NCI-H146 treated with DMSO at 0.1 percent for 48 hours (cell line): Measurements from ENCODE around the gene ERN2.
"Not testable (repeated sequence)": the region's sequence is repeated elsewhere in the genome, so short reads cannot be mapped to it uniquely, and the experiment has no call there.

Experiments
- DNase-seq: peaks from one replicate; lab custom pipeline; 2025; ENCODE audit not compliant: unreplicated experiment; lab: John Stamatoyannopoulos, UW

The ERN2 gene

GRCh38 chr16:23722613-23723240, 9.7 kb upstream of the ERN2 start:
- DNase-seq, result not testable (repeated sequence)

- no peak for DNase-seq
Measured at GRCh38 chr16:23716484-23716883, 3.5 kb upstream of the ERN2 start.

GRCh38 chr16:23711785-23712184, 1.2 kb downstream of the ERN2 start:
- DNase-seq, result no peak

DNA sequence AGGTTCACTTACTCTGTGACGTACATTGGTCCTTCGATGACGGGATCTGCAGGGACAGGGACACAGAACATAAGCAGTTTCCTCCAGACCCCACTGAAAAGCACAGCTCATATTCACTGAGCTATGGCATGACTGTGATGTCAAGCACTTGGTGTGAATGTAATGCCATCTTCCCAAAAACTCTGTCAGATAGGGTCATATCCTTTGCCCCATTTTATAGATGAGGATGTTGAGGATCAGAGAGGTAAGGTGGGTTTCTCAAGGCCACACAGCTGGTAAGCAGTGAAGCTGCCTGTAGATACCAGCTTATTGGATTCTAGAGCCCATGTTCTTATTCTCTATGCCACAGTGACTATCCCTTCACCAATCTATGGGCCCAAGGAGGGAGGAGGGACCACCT, 2.5 kb downstream of the ERN2 start:
- DNase-seq, result no peak

DNA sequence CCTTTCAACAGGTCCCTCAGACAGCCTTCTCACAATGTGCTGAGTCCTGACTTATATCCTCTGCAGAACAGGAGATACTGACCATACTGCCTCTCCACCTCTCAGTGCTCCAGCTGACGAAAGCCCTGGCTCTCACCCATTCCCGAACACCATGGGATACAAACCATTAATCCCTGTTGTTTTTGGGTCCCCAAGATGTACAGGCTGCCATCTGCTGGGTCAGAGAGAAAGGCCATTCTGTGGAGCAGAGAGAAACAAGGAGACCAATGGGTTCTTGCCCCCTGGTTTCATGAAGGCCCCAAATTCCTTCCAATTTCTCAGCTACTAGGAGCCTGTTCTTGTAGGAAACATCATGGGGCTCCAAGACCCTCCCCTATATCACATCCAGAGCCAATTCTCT, 3.0 kb downstream of the ERN2 start:
- no peak for DNase-seq

- DNase-seq, result no peak
Measured at GRCh38 chr16:23709536-23709935, 3.5 kb downstream of the ERN2 start.

GRCh38 chr16:23706439-23706838, 6.6 kb downstream of the ERN2 start:
- DNase-seq, result no peak

DNA sequence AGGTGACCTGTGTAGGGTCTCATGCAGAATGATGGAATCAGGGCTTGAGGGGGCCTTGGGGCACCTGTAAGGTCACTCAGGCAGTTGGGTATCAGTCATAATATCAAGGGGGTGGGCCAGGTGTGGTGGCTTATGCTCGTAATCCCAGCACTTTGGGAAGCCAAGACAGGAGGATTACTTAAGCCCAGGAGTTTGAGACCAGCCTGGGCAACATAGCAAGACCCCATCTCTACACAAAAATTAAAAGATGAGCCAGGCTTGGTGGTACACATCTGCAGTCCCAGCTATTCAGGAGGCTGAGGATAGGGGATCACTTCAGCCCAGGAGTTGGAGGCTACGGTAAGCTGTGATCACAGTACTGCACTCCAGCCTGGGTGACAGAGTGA, 7.5 kb downstream of the ERN2 start:
- no peak for DNase-seq

- DNase-seq, result no peak
Measured at GRCh38 chr16:23704772-23705516, 8.1 kb downstream of the ERN2 start.

- no peak for DNase-seq
Measured at GRCh38 chr16:23702951-23703350, 10.1 kb downstream of the ERN2 start.

DNA sequence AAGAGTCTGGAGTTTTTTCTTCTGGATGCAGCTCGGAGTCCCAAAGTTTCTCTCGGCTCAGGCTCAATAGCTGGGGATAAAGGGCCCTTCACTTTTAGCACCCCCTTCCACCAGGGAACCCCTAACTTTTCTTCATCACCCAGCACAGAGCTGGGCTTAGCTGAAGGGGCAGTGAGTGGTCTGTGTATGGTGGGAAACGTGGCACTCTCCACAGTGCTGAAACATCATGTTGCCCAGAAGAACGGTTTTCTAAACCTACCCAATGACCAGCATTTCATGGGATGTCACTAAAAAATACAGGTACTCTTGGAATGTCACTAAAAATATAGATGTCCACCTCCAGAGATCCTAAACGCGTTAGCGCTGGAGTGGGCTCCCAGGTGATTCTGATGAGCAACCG, 12.0 kb downstream of the ERN2 start:
- DNase-seq, result no peak

GRCh38 chr16:23700509-23700908, 12.5 kb downstream of the ERN2 start:
- DNase-seq, result peak; percentile 80

GRCh38 chr16:23700093-23700492, 12.9 kb downstream of the ERN2 start:
- no peak for DNase-seq

GRCh38 chr16:23699100-23699499, 13.9 kb downstream of the ERN2 start:
- no peak for DNase-seq

DNA sequence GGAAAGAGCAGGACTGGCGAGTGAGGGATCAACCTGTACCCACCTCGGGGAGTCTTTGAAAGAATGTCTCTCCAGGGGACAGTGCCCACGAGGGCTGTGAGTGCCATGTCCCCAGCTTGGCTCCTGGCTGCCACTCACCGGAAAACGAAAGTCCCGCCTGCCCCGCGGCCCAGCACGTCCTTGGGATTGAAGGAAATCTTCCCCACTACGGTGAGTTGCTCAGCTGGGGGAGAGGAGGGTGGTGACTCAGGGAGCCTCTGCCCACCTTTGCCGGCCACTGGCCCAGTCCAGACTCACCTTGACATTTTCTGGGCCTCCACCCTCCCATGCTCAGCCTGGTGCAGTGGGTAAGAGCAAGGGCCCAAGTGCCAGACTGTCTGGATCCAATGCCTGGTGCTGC, 17.3 kb downstream of the ERN2 start:
- no peak for DNase-seq

- DNase-seq, result no peak
Measured at GRCh38 chr16:23694644-23695373, 18.2 kb downstream of the ERN2 start.

- DNase-seq, result no peak
Measured at GRCh38 chr16:23694265-23694643, 18.8 kb downstream of the ERN2 start.

- no peak for DNase-seq
Measured at GRCh38 chr16:23692190-23692837, 20.7 kb downstream of the ERN2 start.

DNA sequence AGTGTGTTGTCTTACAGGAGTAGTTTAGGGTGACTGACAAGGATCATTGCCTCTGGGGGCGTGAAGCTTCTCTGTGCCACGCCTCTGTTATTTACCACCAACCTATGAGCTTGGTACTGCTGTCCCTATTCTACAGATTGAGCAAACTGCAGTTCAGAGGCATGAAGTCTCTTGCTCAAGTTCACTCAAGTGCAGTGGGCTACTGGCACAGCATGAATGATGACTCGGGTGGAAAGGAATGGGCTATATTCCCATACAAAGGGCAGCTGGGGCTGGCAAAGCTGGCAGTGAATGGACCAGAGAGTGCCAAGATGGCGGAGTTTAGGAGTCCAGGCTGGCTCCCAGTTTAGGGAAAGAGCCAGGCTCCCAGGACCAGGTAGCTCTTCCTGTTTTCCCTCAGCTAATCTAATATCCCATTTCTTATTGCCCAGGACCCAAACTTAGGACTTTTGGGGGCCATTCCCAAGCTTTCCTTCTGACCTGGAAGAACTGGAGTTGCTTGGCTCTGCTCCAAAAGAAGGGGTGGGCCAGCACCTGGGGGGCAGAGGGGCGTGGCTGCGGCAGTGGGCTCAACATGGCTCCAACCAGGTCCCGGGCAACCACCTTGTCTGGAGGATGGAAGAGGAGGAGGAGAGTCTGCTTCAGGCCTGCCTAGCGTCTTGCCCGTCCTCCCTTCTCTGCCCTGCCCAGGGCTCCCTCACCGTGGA, 21.4 kb downstream of the ERN2 start:
- no peak for DNase-seq

DNA sequence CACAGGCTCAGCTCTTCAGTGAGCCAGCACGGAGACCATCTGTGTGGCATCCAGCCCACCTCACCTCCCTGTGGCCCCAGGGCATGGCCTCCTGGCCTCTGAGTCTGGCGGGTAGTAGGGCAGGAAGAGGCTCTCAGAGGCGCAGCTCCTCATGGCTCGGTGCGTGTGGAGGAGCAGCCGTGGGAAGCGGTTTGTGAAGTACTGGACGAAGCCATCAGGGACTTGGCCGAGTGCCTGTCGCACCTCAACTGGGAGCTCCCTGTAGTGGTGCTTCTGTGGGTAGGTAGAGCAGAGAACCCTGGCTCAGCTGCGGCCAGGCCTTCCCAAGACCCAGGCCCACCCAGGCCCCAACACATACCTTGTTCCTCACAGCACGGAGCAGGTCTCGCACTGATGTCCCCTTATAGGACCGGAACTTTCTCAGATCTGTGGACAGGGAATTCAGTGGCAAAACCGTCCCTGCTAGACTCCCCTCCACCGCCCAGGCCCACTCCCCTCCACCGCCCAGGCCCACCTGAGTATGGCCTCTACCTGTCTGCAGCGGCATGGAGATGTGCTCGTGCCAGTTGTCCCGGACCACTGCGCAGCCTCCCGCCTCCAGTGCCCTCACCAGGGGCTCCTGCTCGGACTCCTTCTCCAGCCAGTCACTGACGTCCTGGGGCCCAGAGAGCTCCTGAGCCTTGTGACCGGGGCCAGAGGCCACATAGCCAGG, 22.1 kb downstream of the ERN2 start:
- DNase-seq, result no peak
